Gastroesophageal sphincter (tissue), 4 donors: Measurements from ENCODE around the gene VPS39. TPM values are rescaled to one million over a fixed set of nuclear protein-coding genes. Genes with fewer than 3 reads are reported as not detected.

Experiments used
- ATAC-seq: fragments of 150-250 bp; one replicate; pipeline ENCODE4 v1.9.1; 2016; ENCODE audit warnings: mild to moderate bottlenecking, moderate library complexity
- H3K27ac ChIP-seq, 4 donors: fragments of 200-600 bp; sonication (generic) in 3 of 4; 1 replicate in 3 of 4; 2 replicates in 1 of 4; pipeline ENCODE4 v1.5.1; 2016 to 2019
- H3K27me3 ChIP-seq: fragments of 200-600 bp; sonication (generic); one replicate; pipeline ENCODE4 v1.5.1; 2019
- H3K36me3 ChIP-seq, 2 donors: fragments of 200-600 bp; sonication (generic); one replicate each; pipeline ENCODE4 v1.5.1; 2019; ENCODE audit warnings: control low read depth in 1 of 2
- H3K4me1 ChIP-seq, 3 donors: fragments of 200-600 bp; sonication (generic); 1 replicate in 2 of 3; 2 replicates in 1 of 3; pipeline ENCODE4 v1.5.1; 2016 to 2019; ENCODE audit warnings: control low read depth in 2 of 3
- H3K4me3 ChIP-seq, 2 donors: fragments of 200-600 bp; sonication (generic); one replicate each; pipeline ENCODE4 v1.5.1; 2019; ENCODE audit warnings: mild to moderate bottlenecking in 1 of 2, moderate library complexity in 1 of 2
- H3K9me3 ChIP-seq, 3 donors: fragments of 200-600 bp; sonication (generic); one replicate each; pipeline ENCODE4 v1.5.1; 2017 to 2019; ENCODE audit warnings: control low read depth in 2 of 3
- EP300 ChIP-seq: sonication (generic); formaldehyde crosslinking; IDR thresholded peaks from one replicate; pipeline ENCODE4 v1.6.1; 2017; ENCODE audit warnings: antibody characterized with exemption, mild to moderate bottlenecking
- POLR2A ChIP-seq, 2 donors: fragments of 450-650 bp; IDR thresholded peaks; one replicate each; pipeline ENCODE4 v1.6.1; 2017; ENCODE audit warnings: antibody characterized with exemption in 2 of 2, mild to moderate bottlenecking in 2 of 2, moderate library complexity in 1 of 2
- POLR2AphosphoS5 ChIP-seq: sonication (generic); formaldehyde crosslinking; IDR thresholded peaks from one replicate; pipeline ENCODE4 v1.6.1; 2017; ENCODE audit warnings: antibody characterized with exemption
- WGBS, 2 donors: methylation state at CpG; one replicate each; pipeline ENCODE4 v1.1.5; 2018; ENCODE audit warnings: low coverage in 1 of 2; 5-methylcytosine and 5-hydroxymethylcytosine counted together
- total RNA-seq, 4 donors: library from RNA; depleted of rRNA; stranded (reverse); fragments of >200 nt; gene quantifications; one replicate each; pipeline ENCODE4 v1.1.0, GENCODE V29; 2016
- TF ChIP-seq, protein P1 (sequence below), 4 experiments: fragments of 200-600 bp in 2 of 4; fragments of 450-650 bp in 2 of 4; sonication (generic) in 1 of 4; IDR thresholded peaks; one replicate each; pipeline ENCODE4 v1.5.1; 2017 to 2019; ENCODE audit warnings: antibody characterized with exemption in 4 of 4, mild to moderate bottlenecking in 2 of 4, moderate library complexity in 2 of 4

VPS39 gene
- total RNA-seq, 4 donors from 2014 or later, result 53.5 to 104 (median 76.6) TPM

DNA sequence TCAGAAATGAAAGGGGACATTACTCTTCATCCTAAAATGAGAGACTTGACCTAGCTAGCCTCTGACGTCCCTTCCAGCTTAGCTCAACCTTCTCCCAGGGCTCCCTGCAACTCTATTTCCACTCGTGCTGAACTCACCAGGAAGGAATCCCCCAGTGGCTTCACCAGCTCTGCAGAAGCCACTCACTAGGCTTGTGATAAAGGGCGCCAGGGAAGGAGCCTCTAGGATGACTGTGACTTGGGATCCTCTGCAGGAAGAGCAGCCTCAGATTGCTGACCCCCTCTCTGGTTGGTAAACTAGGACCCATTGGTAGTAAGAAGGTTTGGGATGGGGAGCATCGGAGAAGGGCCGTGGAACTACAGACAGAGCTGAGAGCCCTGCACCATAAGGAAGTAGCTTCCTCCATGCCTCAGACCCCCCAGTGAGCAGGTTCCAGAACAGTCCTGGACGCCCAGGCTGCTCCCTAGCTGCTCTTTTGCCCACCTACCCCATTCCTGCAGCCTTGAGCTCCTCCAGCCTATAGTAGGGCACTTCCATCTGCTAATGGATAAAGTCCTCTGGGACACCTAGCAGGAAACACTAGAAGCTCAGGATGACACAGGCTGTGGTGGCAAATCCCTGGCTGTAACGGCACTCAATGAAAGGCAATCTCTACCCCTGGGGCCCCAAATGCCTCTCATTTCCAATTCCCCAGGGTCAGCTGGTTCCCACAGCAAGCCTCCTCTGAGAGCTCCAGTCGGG, 77.7 kb downstream of the VPS39 start:
- WGBS, 2 donors, result 26 to 40% methylated on average over 1 to 2 of the region's 8 CpGs
- TF ChIP-seq POLR2AphosphoS5, result no peak
- TF ChIP-seq, protein P1, sequence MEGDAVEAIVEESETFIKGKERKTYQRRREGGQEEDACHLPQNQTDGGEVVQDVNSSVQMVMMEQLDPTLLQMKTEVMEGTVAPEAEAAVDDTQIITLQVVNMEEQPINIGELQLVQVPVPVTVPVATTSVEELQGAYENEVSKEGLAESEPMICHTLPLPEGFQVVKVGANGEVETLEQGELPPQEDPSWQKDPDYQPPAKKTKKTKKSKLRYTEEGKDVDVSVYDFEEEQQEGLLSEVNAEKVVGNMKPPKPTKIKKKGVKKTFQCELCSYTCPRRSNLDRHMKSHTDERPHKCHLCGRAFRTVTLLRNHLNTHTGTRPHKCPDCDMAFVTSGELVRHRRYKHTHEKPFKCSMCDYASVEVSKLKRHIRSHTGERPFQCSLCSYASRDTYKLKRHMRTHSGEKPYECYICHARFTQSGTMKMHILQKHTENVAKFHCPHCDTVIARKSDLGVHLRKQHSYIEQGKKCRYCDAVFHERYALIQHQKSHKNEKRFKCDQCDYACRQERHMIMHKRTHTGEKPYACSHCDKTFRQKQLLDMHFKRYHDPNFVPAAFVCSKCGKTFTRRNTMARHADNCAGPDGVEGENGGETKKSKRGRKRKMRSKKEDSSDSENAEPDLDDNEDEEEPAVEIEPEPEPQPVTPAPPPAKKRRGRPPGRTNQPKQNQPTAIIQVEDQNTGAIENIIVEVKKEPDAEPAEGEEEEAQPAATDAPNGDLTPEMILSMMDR (IDR thresholded peaks at IDR 0.05), result no peak
- no peak for TF ChIP-seq EP300
- TF ChIP-seq POLR2A (IDR thresholded peaks at IDR 0.05), result no peak
- no peak for ATAC-seq

DNA sequence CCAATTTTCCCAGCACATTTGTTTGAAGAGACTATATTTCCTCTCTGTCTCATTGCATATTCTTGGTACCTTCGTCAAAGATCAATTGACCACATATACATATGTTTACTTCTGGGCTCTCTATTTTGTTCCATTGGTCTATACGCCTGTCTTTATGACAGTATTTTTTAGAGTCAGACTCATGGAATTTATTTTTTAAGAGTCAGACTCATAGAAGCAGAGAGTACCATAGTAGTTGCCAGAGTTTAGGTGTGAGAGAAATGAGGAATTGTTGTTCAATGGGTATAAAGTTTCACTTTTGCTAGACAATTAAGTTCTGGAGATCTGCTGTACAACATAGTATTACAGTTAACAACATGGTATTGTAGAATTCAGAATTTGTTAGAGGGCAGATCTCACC, 78.7 kb downstream of the VPS39 start:
- Histone ChIP-seq H3K4me1 (no peaks in the 10 kb centered on the region), H3K9me3 (no peaks in the 10 kb centered on the region), H3K36me3 (no peaks in the 10 kb centered on the region), H3K27me3 (peaks cover 36% of the 10 kb centered on the region), H3K4me3 (no peak overlapping the region), H3K27ac (no peak overlapping the region)
- WGBS, 2 donors, result 63 to 70% methylated on average over 2 of the region's 2 CpGs
- ATAC-seq, result no peak
- TF ChIP-seq, protein P1 (IDR thresholded peaks at IDR 0.05), result no peak
- no peak for TF ChIP-seq EP300
- no peak for TF ChIP-seq POLR2A (IDR thresholded peaks at IDR 0.05)
- TF ChIP-seq POLR2AphosphoS5, result no peak

More for the DNA sequence above, 77.7 kb downstream of the VPS39 start:
- Histone ChIP-seq H3K9me3 (no peaks in the 10 kb centered on the region), H3K27ac (no peak overlapping the region), H3K27me3 (peaks cover 36% of the 10 kb centered on the region), H3K4me3 (no peak overlapping the region), H3K4me1 (no peaks in the 10 kb centered on the region), H3K36me3 (no peaks in the 10 kb centered on the region)

DNA sequence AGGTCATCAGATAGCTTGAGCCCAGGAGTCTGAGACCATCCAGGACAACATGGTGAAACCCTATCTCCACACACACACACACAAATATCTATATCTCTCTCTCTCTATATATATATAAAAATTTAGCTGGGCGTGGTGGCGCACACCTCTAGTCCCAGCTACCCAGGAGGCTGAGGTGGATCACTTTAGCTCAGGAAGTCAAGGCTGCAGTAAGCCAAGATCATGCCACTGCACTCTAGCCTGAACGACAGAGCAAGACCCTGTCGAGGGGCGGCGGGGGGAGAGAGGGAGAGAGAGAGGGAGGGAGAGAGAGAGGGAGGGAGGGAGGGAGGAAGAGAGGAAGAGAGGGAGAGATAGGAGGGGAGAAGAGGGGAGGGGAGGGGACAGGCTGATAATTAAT, 79.6 kb downstream of the VPS39 start:
- H3K4me3 ChIP-seq, result no peak overlapping the region
- peaks cover 36% of the 10 kb centered on the region for H3K27me3 ChIP-seq
- no peaks in the 10 kb centered on the region for H3K36me3 ChIP-seq
- no peak for TF ChIP-seq POLR2AphosphoS5
- TF ChIP-seq POLR2A (IDR thresholded peaks at IDR 0.05), result no peak
- TF ChIP-seq EP300, result no peak
- TF ChIP-seq, protein P1 (IDR thresholded peaks at IDR 0.05), result no peak
- H3K4me1 ChIP-seq, result no peaks in the 10 kb centered on the region
- ATAC-seq, result no peak
- 40 to 80% methylated on average over 2 to 5 of the region's 6 CpGs for WGBS, 2 donors
- H3K27ac ChIP-seq, result no peak overlapping the region
- no peaks in the 10 kb centered on the region for H3K9me3 ChIP-seq

DNA sequence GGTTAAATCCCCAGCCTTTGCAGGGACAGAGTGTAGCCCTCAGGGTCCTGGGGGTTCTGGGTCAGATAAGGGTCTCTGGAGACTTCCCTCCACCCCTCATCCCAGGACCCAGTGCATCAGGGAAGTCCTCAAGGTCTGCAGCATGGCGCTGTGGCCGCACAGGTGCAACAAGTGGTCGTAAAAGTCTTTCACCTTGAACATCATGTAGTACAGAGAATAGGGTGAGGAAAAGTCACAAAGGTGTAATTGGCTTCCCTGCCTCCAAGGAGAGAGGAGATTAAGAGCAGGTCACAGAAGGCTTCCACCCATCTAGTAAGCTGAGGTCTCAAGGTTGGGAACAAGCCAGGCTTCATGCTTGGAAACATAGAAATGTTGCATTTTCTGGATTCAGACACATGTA, 84.6 kb downstream of the VPS39 start:
- H3K27me3 ChIP-seq, result peaks cover 29% of the 10 kb centered on the region
- no CpG with 5 or more reads among the region's 3 CpGs for WGBS, 2 donors
- no peak for TF ChIP-seq POLR2A (IDR thresholded peaks at IDR 0.05)
- no peak for TF ChIP-seq POLR2AphosphoS5
- TF ChIP-seq, protein P1 (IDR thresholded peaks at IDR 0.05), result no peak
- no peak for TF ChIP-seq EP300
- H3K4me1 ChIP-seq, result no peaks in the 10 kb centered on the region
- ATAC-seq, result no peak
- H3K9me3 ChIP-seq, result no peaks in the 10 kb centered on the region
- no peak overlapping the region for H3K27ac ChIP-seq
- H3K36me3 ChIP-seq, result no peaks in the 10 kb centered on the region
- H3K4me3 ChIP-seq, result no peak overlapping the region

DNA sequence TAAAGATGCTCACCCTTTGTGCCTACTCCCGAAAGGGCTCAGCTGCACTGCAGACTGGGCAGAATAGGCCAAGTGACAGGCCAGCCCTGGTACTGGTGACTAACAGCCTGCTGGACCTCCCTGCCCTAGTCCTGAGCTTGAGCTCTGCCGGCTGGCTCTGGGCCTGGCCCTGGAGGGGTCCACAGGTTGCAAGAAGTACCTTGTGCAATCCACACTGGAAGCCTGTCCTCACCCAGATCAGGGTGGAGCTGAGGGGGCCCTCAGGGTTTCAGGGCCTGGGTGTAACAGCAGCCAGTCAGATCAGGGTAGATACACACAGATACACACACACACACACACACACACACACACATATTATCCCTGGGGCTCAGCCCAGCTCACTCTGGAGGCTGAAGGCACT, 86.4 kb downstream of the VPS39 start:
- Histone ChIP-seq H3K9me3 (no peaks in the 10 kb centered on the region), H3K27me3 (peaks cover 11% of the 10 kb centered on the region), H3K27ac (no peak overlapping the region), H3K4me3 (no peak overlapping the region), H3K36me3 (no peaks in the 10 kb centered on the region), H3K4me1 (no peaks in the 10 kb centered on the region)
- TF ChIP-seq, protein P1 (IDR thresholded peaks at IDR 0.05), result no peak
- no peak for TF ChIP-seq POLR2A (IDR thresholded peaks at IDR 0.05)
- no peak for TF ChIP-seq POLR2AphosphoS5
- TF ChIP-seq EP300, result no peak
- 20% methylated on average over 1 of the region's 2 CpGs; no CpG with 5 or more reads in 1 of the 2 donors for WGBS, 2 donors
- ATAC-seq, result no peak
